Omental fat pad (tissue), 4 donors: ENCODE measurements around the gene PRND. TPM values are rescaled to one million over a fixed set of nuclear protein-coding genes. Genes with fewer than 3 reads are reported as not detected.
"Not testable (repeated sequence)": the region's sequence is repeated elsewhere in the genome, so short reads cannot be mapped to it uniquely, and the experiment has no call there.

ENCODE experiments used
- ATAC-seq: fragments of 150-250 bp; one replicate; pipeline ENCODE4 v1.9.1; 2016; ENCODE audit warnings: mild to moderate bottlenecking, moderate library complexity; ENCODE audit not compliant: low FRiP score
- DNase-seq: peaks from one replicate; pipeline ENCODE4 v3.0.0-alpha.2; 2019; ENCODE audit warnings: low spot score
- CTCF ChIP-seq, 3 donors: fragments of 450-650 bp; IDR thresholded peaks; one replicate each; pipeline ENCODE4 v1.5.1; 2016 to 2017; ENCODE audit warnings: antibody characterized with exemption in 3 of 3, mild to moderate bottlenecking in 3 of 3, moderate library complexity in 2 of 3
- total RNA-seq, 4 donors: library from RNA; depleted of rRNA; stranded (reverse); fragments of >200 nt; gene quantifications; one replicate each; pipeline ENCODE4 v1.1.0, GENCODE V29; 2016

The PRND gene
- total RNA-seq, 4 donors from 2014 or later = 0.09 TPM; not detected in 3

GRCh38 chr20:4736875-4737274 is 15.2 kb downstream of the PRND start:
- TF ChIP-seq CTCF (IDR thresholded peaks at IDR 0.05) = no peak
- no peak for ATAC-seq

GRCh38 chr20:4737857-4738627 is 16.3 kb downstream of the PRND start:
- TF ChIP-seq CTCF (IDR thresholded peaks at IDR 0.05) = no peak
- no peak for DNase-seq
- no peak for ATAC-seq

More at GRCh38 chr20:4736875-4737274, 15.2 kb downstream of the PRND start:
- no peak for DNase-seq

GRCh38 chr20:4740774-4741431 is 19.2 kb downstream of the PRND start:
- ATAC-seq = no peak
- peak; percentile 76 for DNase-seq
- TF ChIP-seq CTCF (IDR thresholded peaks at IDR 0.05) = no peak

DNA sequence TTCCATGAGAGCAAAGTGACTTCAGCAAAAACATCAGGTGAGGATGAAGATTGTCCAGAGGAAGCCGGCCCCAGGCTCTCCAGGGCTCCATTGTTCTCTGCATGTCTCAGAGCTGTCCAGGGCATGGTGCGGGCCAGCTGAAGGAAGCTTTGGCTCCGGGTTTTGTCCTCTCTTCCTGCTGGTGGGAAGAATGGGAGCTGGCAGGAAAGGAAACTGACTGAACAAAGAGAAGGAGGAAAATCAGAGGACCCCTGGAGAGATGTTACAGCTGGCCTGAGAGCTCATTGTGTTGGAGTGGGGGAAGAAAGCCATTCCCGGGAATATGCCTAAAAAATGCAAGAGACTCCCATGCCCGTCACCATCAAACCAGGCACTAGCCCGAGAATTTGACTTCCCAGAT is 27.1 kb downstream of the PRND start:
- TF ChIP-seq CTCF (IDR thresholded peaks at IDR 0.05) = no peak
- DNase-seq = no peak
- no peak for ATAC-seq

DNA sequence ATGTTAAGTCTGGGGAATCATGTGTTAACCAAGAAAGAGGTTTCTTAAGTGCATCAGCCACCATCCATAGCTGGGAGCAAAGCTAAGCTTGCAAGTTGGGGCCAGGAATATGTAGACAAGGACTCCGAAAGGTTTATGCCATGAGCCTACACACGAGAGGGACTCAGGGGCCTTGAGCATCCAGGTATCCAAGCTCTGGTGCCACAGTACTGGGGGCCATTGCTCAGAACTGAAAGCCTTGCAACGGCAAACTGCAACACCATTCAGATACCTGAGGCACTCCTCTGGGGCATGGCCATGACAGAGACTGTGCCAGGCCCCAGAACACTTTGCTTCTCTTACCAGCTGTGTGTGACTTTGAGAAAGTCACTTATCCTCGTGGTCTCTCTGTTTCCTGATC is 27.6 kb downstream of the PRND start:
- ATAC-seq = no peak
- no peak for TF ChIP-seq CTCF (IDR thresholded peaks at IDR 0.05)

DNA sequence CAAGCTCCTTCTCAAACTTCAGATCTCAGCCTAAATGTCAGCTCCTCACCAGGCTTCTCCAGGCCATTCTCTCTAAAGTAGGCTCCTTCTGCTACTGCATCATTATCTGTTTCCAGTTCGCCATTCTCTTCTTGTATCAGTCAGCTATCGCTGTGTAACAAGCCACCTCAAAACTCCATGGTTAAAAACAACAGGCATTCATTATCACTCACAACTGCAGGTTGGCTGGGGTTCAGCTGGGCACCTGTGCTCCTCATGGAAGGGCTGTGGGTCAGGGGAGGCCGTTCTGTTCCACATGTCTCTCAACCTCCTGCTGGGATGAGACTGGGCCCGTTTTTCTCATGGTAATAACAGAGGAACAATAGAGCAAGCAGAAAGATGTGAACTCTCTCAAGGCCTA is 28.7 kb downstream of the PRND start:
- ATAC-seq (no peak), DNase-seq (no peak)
- TF ChIP-seq CTCF (IDR thresholded peaks at IDR 0.05) = no peak

More for the DNA sequence above, 27.6 kb downstream of the PRND start:
- no peak for DNase-seq

- ATAC-seq, DNase-seq: not testable (repeated sequence)
These were observed 37.6 kb downstream of the PRND start for GRCh38 chr20:4759100-4759884.
